NCI-H446 treated with DMSO at 0.1 percent for 48 hours (cell line): Measurements from ENCODE around the gene MITD1.
"Not testable (repeated sequence)": the region's sequence is repeated elsewhere in the genome, so short reads cannot be mapped to it uniquely, and the experiment has no call there.

ENCODE experiments used
- DNase-seq: peaks from one replicate; lab custom pipeline; 2025; lab: John Stamatoyannopoulos, UW

MITD1 gene

GRCh38 chr2:99180755-99181623 is at the start of gene MITD1, which contains the start of gene MRPL30:
TSS of gene MITD1 (minus strand) at chr2:99181058. CDS start at chr2:99180981, 77 bp downstream.
TSS of gene MRPL30 (plus strand) at chr2:99181184. CDS start at chr2:99186204, 5,020 bp downstream.
- DNase-seq = peak; percentile 92

GRCh38 chr2:99217929-99218501 is 37.2 kb upstream of the MITD1 start:
- no peak for DNase-seq

- DNase-seq = no peak
These were observed 35.2 kb upstream of the MITD1 start for GRCh38 chr2:99216096-99216495.

GRCh38 chr2:99205491-99205890 is 24.6 kb upstream of the MITD1 start:
- DNase-seq = no peak

GRCh38 chr2:99201959-99202678 is 21.3 kb upstream of the MITD1 start:
- no peak for DNase-seq

GRCh38 chr2:99200076-99200800 is 19.4 kb upstream of the MITD1 start:
- DNase-seq = no peak

- DNase-seq = no peak
These were observed 17.4 kb upstream of the MITD1 start for GRCh38 chr2:99198103-99198841.

- DNase-seq = not testable (repeated sequence)
These were observed 11.5 kb upstream of the MITD1 start for GRCh38 chr2:99192364-99192763.

GRCh38 chr2:99190548-99190947 is 9.7 kb upstream of the MITD1 start:
- no peak for DNase-seq

- no peak for DNase-seq
These were observed 7.5 kb upstream of the MITD1 start for GRCh38 chr2:99188357-99188756.

- DNase-seq = no peak
These were observed 6.2 kb upstream of the MITD1 start for GRCh38 chr2:99187011-99187410.

GRCh38 chr2:99184811-99185210 is 4.0 kb upstream of the MITD1 start:
- DNase-seq = no peak

- no peak for DNase-seq
These were observed 2.2 kb upstream of the MITD1 start for GRCh38 chr2:99183025-99183424.

GRCh38 chr2:99181624-99182000 is 754 bp upstream of the MITD1 start:
- no peak for DNase-seq

GRCh38 chr2:99171377-99172140 is 9.3 kb downstream of the MITD1 start:
- no peak for DNase-seq

- no peak for DNase-seq
These were observed 11.3 kb downstream of the MITD1 start for GRCh38 chr2:99169534-99169933.

GRCh38 chr2:99166218-99166617 is 14.6 kb downstream of the MITD1 start:
- DNase-seq = no peak

- no peak for DNase-seq
These were observed 21.3 kb downstream of the MITD1 start for GRCh38 chr2:99159594-99159993.

- DNase-seq = no peak
These were observed 22.3 kb downstream of the MITD1 start for GRCh38 chr2:99158599-99158998.

GRCh38 chr2:99156891-99157290 is 24.0 kb downstream of the MITD1 start:
- no peak for DNase-seq
